HEK293T (cell line): ENCODE data around the gene ARFGEF3.

Experiments used
- BHLHE40 ChIP-seq: fragments of 450-650 bp; IDR thresholded peaks from 2 replicates; pipeline ENCODE4 v1.6.1; 2016; ENCODE audit warnings: mild to moderate bottlenecking, moderate library complexity, borderline replicate concordance
- CTBP1 ChIP-seq: fragments of 450-650 bp; IDR thresholded peaks from 2 replicates; pipeline ENCODE4 v1.6.1; 2016; ENCODE audit warnings: borderline replicate concordance
- ELF4 ChIP-seq: fragments of 450-650 bp; IDR thresholded peaks from 2 replicates; pipeline ENCODE4 v1.6.1; 2017; ENCODE audit warnings: antibody characterized with exemption
- FOXM1 ChIP-seq: fragments of 450-650 bp; IDR thresholded peaks from 2 replicates; pipeline ENCODE4 v1.6.1; 2017; ENCODE audit warnings: mild to moderate bottlenecking, borderline replicate concordance
- LEF1 ChIP-seq: fragments of 450-650 bp; IDR thresholded peaks from 2 replicates; pipeline ENCODE4 v1.6.1; 2017; ENCODE audit warnings: mild to moderate bottlenecking, borderline replicate concordance
- SP1 ChIP-seq: fragments of 450-650 bp; IDR thresholded peaks from 2 replicates; pipeline ENCODE4 v1.6.1; 2017
- SUZ12 ChIP-seq: fragments of 450-650 bp; IDR thresholded peaks from 2 replicates; pipeline ENCODE4 v1.6.1; 2016; ENCODE audit warnings: mild to moderate bottlenecking
- ZNF384 ChIP-seq: fragments of 450-650 bp; IDR thresholded peaks from 2 replicates; pipeline ENCODE4 v1.6.1; 2016

GRCh38 chr6:138175596-138175995 is 13.9 kb downstream of the ARFGEF3 start:
- TF ChIP-seq CTBP1 (no peak), SUZ12 (no peak), SP1 (no peak), BHLHE40 (no peak), LEF1 (no peak), FOXM1 (no peak), ELF4 (no peak), ZNF384 (no peak)
